Neural cell (in vitro differentiated cells): ENCODE data around the gene KIAA0513. TPM values are rescaled to one million over a fixed set of nuclear protein-coding genes. Genes with fewer than 3 reads are reported as not detected.

Experiments
- H2AFZ ChIP-seq: fragments of 200-600, 300-800 bp; sonication (generic), shearing (Covaris generic); 2 replicates; pipeline ENCODE4 v1.6.0; 2014; ENCODE audit warnings: low read depth, mild to moderate bottlenecking, antibody characterized with exemption, low read length, moderate library complexity
- H3F3A ChIP-seq: fragments of 200-600 bp; shearing (Covaris generic); 2 replicates; pipeline ENCODE4 v1.6.1; 2016; ENCODE audit warnings: mild to moderate bottlenecking, moderate library complexity, mixed read lengths, antibody characterized with exemption, low read length; ENCODE audit not compliant: insufficient read depth, poor library complexity, severe bottlenecking
- H3K27ac ChIP-seq: fragments of 200-600, 300-800 bp; sonication (generic), shearing (Covaris generic); 2 replicates; pipeline ENCODE4 v1.5.1; 2014; ENCODE audit warnings: mild to moderate bottlenecking, low read length, moderate library complexity
- H3K27me3 ChIP-seq: fragments of 300-800, 200-600 bp; sonication (generic), shearing (Covaris generic); 2 replicates; pipeline ENCODE4 v1.6.0; 2014; ENCODE audit warnings: mild to moderate bottlenecking, low read depth, low read length, moderate library complexity; ENCODE audit not compliant: insufficient read depth
- H3K36me3 ChIP-seq: fragments of 300-800, 200-600 bp; sonication (generic), shearing (Covaris generic); 2 replicates; pipeline ENCODE4 v1.5.1; 2014; ENCODE audit warnings: mild to moderate bottlenecking, antibody characterized with exemption, low read length, moderate library complexity; ENCODE audit not compliant: insufficient read depth
- H3K4me2 ChIP-seq: fragments of 300-800, 200-600 bp; sonication (generic), shearing (Covaris generic); 2 replicates; pipeline ENCODE4 v1.6.0; 2014; ENCODE audit warnings: mild to moderate bottlenecking, low read length
- H3K4me3 ChIP-seq: fragments of 300-800, 200-600 bp; sonication (generic), shearing (Covaris generic); 2 replicates; pipeline ENCODE4 v1.5.1; 2014; ENCODE audit warnings: mild to moderate bottlenecking, low read length, moderate library complexity
- H3K79me2 ChIP-seq: fragments of 200-600 bp; shearing (Covaris generic); replicated peaks from 2 replicates; pipeline ENCODE4 v1.6.0; 2014; ENCODE audit warnings: mild to moderate bottlenecking, low read length, moderate library complexity; ENCODE audit not compliant: insufficient read depth
- H3K9ac ChIP-seq: fragments of 300-800, 200-600 bp; sonication (generic), shearing (Covaris generic); 2 replicates; pipeline ENCODE4 v1.6.1; 2016; ENCODE audit warnings: mild to moderate bottlenecking, low read length, mixed read lengths
- H3K9me2 ChIP-seq: fragments of 200-600 bp; shearing (Covaris generic); 2 replicates; pipeline ENCODE4 v1.6.1; 2016; ENCODE audit warnings: mild to moderate bottlenecking, low read length, mixed read lengths; ENCODE audit not compliant: insufficient read depth
- H3K9me3 ChIP-seq: fragments of 200-600, 300-800 bp; sonication (generic), shearing (Covaris generic); 2 replicates; pipeline ENCODE4 v1.6.1; 2016; ENCODE audit warnings: mild to moderate bottlenecking, mixed run types, low read length, moderate library complexity, mixed read lengths
- H4K20me1 ChIP-seq: fragments of 200-600 bp; shearing (Covaris generic); 2 replicates; pipeline ENCODE4 v1.6.1; 2016; ENCODE audit warnings: mild to moderate bottlenecking, mixed run types; ENCODE audit not compliant: insufficient read depth
- CTCF ChIP-seq: fragments of 450-650 bp; IDR thresholded peaks from 2 replicates; pipeline ENCODE4 v1.5.1; 2014; ENCODE audit warnings: antibody characterized with exemption, mild to moderate bottlenecking, moderate library complexity; ENCODE audit not compliant: poor library complexity, severe bottlenecking
- EP300 ChIP-seq: fragments of 450-650 bp; conservative IDR thresholded peaks from 2 replicates; pipeline ENCODE4 v1.6.1; 2014; ENCODE audit warnings: antibody characterized with exemption, mild to moderate bottlenecking, moderate library complexity; ENCODE audit not compliant: poor library complexity, severe bottlenecking
- EZH2 ChIP-seq: fragments of 200-600, 300-800 bp; shearing (Covaris generic), sonication (generic); IDR thresholded peaks from 2 replicates; pipeline ENCODE4 v1.6.1; 2014; ENCODE audit warnings: antibody characterized with exemption, low read length, borderline replicate concordance, mild to moderate bottlenecking; ENCODE audit not compliant: insufficient read depth, poor library complexity, severe bottlenecking
- MXI1 ChIP-seq: fragments of 450-650 bp; conservative IDR thresholded peaks from 2 replicates; pipeline ENCODE4 v1.6.1; 2014; ENCODE audit warnings: antibody characterized with exemption, mild to moderate bottlenecking; ENCODE audit not compliant: poor library complexity, severe bottlenecking
- POLR2AphosphoS5 ChIP-seq: IDR thresholded peaks from 2 replicates; pipeline ENCODE4 v1.6.1; 2012
- RAD21 ChIP-seq: fragments of 450-650 bp; conservative IDR thresholded peaks from 2 replicates; pipeline ENCODE4 v1.6.1; 2014; ENCODE audit warnings: antibody characterized with exemption, mild to moderate bottlenecking, moderate library complexity
- REST ChIP-seq: IDR thresholded peaks from 2 replicates; pipeline ENCODE4 v1.6.1; 2012; ENCODE audit warnings: borderline replicate concordance
- SMC3 ChIP-seq: fragments of 450-650 bp; conservative IDR thresholded peaks from 2 replicates; pipeline ENCODE4 v1.6.1; 2014; ENCODE audit warnings: antibody characterized with exemption, mild to moderate bottlenecking, moderate library complexity; ENCODE audit not compliant: poor library complexity
- TAF1 ChIP-seq: IDR thresholded peaks from 2 replicates; pipeline ENCODE4 v1.6.1; 2012; ENCODE audit warnings: low read depth
- polyA plus RNA-seq: library from polyadenylated mRNA; depleted of rRNA; stranded (reverse); fragments of >200 nt; gene quantifications from 2 replicates; pipeline ENCODE4 v1.2.3, GENCODE V29; 2014

Gene KIAA0513
- polyA plus RNA-seq, 1 donor from 2014 or later, result 18.9 TPM

- Histone ChIP-seq H3F3A (no peaks in the 10 kb centered on the region), H3K36me3 (no peaks in the 10 kb centered on the region), H3K27me3 (no peaks in the 10 kb centered on the region), H3K9ac (no peak overlapping the region), H4K20me1 (no peaks in the 10 kb centered on the region), H3K4me3 (no peak overlapping the region), H3K27ac (no peak overlapping the region), H3K4me2 (no peak overlapping the region), H3K79me2 (no peaks in the 10 kb centered on the region), H2AFZ (no peak overlapping the region), H3K9me2 (no peaks in the 10 kb centered on the region), H3K9me3 (no peaks in the 10 kb centered on the region)
- TF ChIP-seq REST (no peak), POLR2AphosphoS5 (no peak)
Measured at GRCh38 chr16:85042167-85042526, 14.6 kb downstream of the KIAA0513 start.

GRCh38 chr16:85042606-85043005 is 15.0 kb downstream of the KIAA0513 start:
- Histone ChIP-seq H3K4me2 (no peak overlapping the region), H3F3A (no peaks in the 10 kb centered on the region), H3K9me3 (no peaks in the 10 kb centered on the region), H3K79me2 (no peaks in the 10 kb centered on the region), H4K20me1 (no peaks in the 10 kb centered on the region), H2AFZ (no peak overlapping the region), H3K9me2 (no peaks in the 10 kb centered on the region), H3K27me3 (no peaks in the 10 kb centered on the region), H3K4me3 (no peak overlapping the region), H3K36me3 (no peaks in the 10 kb centered on the region), H3K9ac (no peak overlapping the region), H3K27ac (no peak overlapping the region)
- TF ChIP-seq RAD21 (no peak), TAF1 (no peak), REST (no peak), POLR2AphosphoS5 (no peak), EZH2 (no peak), EP300 (no peak)

- Histone ChIP-seq H3K9me3 (peaks cover 6% of the 10 kb centered on the region), H2AFZ (no peak overlapping the region), H3K4me3 (no peak overlapping the region), H3K27me3 (no peaks in the 10 kb centered on the region), H3K36me3 (no peaks in the 10 kb centered on the region), H3K4me2 (no peak overlapping the region), H3K27ac (no peak overlapping the region), H3K9ac (no peak overlapping the region), H3F3A (no peaks in the 10 kb centered on the region), H3K79me2 (no peaks in the 10 kb centered on the region), H3K9me2 (no peaks in the 10 kb centered on the region), H4K20me1 (no peaks in the 10 kb centered on the region)
- TF ChIP-seq POLR2AphosphoS5 (no peak), REST (no peak), SMC3 (no peak), TAF1 (no peak), CTCF (no peak), MXI1 (no peak), RAD21 (no peak), EZH2 (no peak), EP300 (no peak)
Measured at GRCh38 chr16:85045077-85045476, 17.5 kb downstream of the KIAA0513 start.
